GM23338 (cell line): ENCODE measurements around the gene TRIM37. TPM values are rescaled to one million over a fixed set of nuclear protein-coding genes. Genes with fewer than 3 reads are reported as not detected.

Experiments
- EZH2 ChIP-seq: fragments of 200-600 bp; sonication (generic); IDR thresholded peaks from one replicate; pipeline ENCODE4 v1.8.0; 2017; ENCODE audit warnings: antibody characterized with exemption, mild to moderate bottlenecking, low read depth; ENCODE audit not compliant: unreplicated experiment
- EZH2phosphoT487 ChIP-seq: fragments of 200-600 bp; sonication (generic); IDR thresholded peaks from one replicate; pipeline ENCODE4 v1.8.1; 2018; ENCODE audit warnings: antibody characterized with exemption; ENCODE audit not compliant: unreplicated experiment
- NANOG ChIP-seq: IDR thresholded peaks from 2 replicates; pipeline ENCODE4 v1.6.1; 2016; ENCODE audit warnings: antibody characterized with exemption, borderline replicate concordance
- ZNF114 ChIP-seq: fragments of 250-450 bp; sonication (Bioruptor Pico); IDR thresholded peaks from 2 replicates; pipeline ENCODE4 v1.5.0; 2020; ENCODE audit warnings: mild to moderate bottlenecking, moderate library complexity
- polyA plus RNA-seq: library from polyadenylated mRNA; unstranded; fragments of >200 nt; fragmentation: Nextera tagmentation; extraction: Ambion mirVana; gene quantifications from 2 replicates; pipeline ENCODE4 v1.2.1, GENCODE V29; 2016
- total RNA-seq: library from RNA; depleted of rRNA; stranded (reverse); fragments of >200 nt; shearing (Covaris generic); gene quantifications from 2 replicates; pipeline ENCODE4 v1.2.3, GENCODE V29; 2014
- TF ChIP-seq, protein P1 (sequence below): fragments of 250-450 bp; sonication (Bioruptor Pico); IDR thresholded peaks from 2 replicates; pipeline ENCODE4 v1.5.0; 2020; ENCODE audit warnings: mild to moderate bottlenecking, moderate library complexity
- TF ChIP-seq, protein P2 (sequence below), 2 experiments: fragments of 200-600 bp in 1 of 2; sonication (generic) in 1 of 2; conservative IDR thresholded peaks; 2 replicates each; pipeline versions ENCODE4 v1.5.1 to v1.6.1; 2016 to 2017; ENCODE audit warnings: antibody characterized with exemption in 2 of 2, low read depth in 2 of 2, mild to moderate bottlenecking in 2 of 2, moderate library complexity in 1 of 2
- TF ChIP-seq, protein P3 (sequence below): IDR thresholded peaks from one replicate; pipeline ENCODE4 v1.6.1; 2018; ENCODE audit warnings: antibody characterized with exemption; ENCODE audit not compliant: unreplicated experiment

The TRIM37 gene
- total and polyA plus RNA-seq, 2 experiments from 2014 or later, result 61.1 to 71.2 TPM

DNA sequence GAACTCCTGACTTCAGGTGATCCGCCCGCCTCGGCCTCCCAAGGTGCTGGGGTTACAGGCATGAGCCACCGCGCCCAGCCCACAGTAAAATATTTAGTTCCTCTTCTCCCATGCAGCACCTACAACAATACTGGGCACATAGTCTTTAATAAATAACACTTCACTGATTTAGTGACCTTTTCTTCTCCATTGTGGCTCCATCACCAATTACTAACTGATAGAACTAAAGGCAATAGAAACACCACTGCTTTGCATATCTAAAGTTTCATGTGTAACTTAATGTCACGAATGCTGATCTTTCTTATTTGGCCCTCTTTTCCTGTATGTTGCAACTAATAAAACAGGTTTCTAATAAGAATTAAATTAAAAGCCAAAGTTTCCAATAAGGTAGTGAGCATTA is 38.9 kb downstream of the TRIM37 start (continued):
- TF ChIP-seq, protein P1, sequence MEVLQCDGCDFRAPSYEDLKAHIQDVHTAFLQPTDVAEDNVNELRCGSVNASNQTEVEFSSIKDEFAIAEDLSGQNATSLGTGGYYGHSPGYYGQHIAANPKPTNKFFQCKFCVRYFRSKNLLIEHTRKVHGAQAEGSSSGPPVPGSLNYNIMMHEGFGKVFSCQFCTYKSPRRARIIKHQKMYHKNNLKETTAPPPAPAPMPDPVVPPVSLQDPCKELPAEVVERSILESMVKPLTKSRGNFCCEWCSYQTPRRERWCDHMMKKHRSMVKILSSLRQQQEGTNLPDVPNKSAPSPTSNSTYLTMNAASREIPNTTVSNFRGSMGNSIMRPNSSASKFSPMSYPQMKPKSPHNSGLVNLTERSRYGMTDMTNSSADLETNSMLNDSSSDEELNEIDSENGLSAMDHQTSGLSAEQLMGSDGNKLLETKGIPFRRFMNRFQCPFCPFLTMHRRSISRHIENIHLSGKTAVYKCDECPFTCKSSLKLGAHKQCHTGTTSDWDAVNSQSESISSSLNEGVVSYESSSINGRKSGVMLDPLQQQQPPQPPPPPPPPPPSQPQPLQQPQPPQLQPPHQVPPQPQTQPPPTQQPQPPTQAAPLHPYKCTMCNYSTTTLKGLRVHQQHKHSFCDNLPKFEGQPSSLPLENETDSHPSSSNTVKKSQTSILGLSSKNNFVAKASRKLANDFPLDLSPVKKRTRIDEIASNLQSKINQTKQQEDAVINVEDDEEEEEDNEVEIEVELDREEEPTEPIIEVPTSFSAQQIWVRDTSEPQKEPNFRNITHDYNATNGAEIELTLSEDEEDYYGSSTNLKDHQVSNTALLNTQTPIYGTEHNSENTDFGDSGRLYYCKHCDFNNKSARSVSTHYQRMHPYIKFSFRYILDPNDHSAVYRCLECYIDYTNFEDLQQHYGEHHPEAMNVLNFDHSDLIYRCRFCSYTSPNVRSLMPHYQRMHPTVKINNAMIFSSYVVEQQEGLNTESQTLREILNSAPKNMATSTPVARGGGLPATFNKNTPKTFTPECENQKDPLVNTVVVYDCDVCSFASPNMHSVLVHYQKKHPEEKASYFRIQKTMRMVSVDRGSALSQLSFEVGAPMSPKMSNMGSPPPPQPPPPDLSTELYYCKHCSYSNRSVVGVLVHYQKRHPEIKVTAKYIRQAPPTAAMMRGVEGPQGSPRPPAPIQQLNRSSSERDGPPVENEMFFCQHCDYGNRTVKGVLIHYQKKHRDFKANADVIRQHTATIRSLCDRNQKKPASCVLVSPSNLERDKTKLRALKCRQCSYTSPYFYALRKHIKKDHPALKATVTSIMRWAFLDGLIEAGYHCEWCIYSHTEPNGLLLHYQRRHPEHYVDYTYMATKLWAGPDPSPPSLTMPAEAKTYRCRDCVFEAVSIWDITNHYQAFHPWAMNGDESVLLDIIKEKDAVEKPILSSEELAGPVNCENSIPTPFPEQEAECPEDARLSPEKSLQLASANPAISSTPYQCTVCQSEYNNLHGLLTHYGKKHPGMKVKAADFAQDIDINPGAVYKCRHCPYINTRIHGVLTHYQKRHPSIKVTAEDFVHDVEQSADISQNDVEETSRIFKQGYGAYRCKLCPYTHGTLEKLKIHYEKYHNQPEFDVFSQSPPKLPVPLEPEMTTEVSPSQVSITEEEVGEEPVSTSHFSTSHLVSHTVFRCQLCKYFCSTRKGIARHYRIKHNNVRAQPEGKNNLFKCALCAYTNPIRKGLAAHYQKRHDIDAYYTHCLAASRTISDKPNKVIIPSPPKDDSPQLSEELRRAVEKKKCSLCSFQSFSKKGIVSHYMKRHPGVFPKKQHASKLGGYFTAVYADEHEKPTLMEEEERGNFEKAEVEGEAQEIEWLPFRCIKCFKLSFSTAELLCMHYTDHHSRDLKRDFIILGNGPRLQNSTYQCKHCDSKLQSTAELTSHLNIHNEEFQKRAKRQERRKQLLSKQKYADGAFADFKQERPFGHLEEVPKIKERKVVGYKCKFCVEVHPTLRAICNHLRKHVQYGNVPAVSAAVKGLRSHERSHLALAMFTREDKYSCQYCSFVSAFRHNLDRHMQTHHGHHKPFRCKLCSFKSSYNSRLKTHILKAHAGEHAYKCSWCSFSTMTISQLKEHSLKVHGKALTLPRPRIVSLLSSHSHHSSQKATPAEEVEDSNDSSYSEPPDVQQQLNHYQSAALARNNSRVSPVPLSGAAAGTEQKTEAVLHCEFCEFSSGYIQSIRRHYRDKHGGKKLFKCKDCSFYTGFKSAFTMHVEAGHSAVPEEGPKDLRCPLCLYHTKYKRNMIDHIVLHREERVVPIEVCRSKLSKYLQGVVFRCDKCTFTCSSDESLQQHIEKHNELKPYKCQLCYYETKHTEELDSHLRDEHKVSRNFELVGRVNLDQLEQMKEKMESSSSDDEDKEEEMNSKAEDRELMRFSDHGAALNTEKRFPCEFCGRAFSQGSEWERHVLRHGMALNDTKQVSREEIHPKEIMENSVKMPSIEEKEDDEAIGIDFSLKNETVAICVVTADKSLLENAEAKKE (CRISPR knock-in tag), result no peak
- TF ChIP-seq, protein P2, sequence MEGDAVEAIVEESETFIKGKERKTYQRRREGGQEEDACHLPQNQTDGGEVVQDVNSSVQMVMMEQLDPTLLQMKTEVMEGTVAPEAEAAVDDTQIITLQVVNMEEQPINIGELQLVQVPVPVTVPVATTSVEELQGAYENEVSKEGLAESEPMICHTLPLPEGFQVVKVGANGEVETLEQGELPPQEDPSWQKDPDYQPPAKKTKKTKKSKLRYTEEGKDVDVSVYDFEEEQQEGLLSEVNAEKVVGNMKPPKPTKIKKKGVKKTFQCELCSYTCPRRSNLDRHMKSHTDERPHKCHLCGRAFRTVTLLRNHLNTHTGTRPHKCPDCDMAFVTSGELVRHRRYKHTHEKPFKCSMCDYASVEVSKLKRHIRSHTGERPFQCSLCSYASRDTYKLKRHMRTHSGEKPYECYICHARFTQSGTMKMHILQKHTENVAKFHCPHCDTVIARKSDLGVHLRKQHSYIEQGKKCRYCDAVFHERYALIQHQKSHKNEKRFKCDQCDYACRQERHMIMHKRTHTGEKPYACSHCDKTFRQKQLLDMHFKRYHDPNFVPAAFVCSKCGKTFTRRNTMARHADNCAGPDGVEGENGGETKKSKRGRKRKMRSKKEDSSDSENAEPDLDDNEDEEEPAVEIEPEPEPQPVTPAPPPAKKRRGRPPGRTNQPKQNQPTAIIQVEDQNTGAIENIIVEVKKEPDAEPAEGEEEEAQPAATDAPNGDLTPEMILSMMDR (conservative IDR thresholded peaks at IDR 0.05; ENCODE audit: low read depth in 2 of 2), result no peak
- TF ChIP-seq EZH2phosphoT487, result no peak
- TF ChIP-seq ZNF114 (CRISPR knock-in tag), result no peak
- TF ChIP-seq NANOG, result no peak
- TF ChIP-seq, protein P3, sequence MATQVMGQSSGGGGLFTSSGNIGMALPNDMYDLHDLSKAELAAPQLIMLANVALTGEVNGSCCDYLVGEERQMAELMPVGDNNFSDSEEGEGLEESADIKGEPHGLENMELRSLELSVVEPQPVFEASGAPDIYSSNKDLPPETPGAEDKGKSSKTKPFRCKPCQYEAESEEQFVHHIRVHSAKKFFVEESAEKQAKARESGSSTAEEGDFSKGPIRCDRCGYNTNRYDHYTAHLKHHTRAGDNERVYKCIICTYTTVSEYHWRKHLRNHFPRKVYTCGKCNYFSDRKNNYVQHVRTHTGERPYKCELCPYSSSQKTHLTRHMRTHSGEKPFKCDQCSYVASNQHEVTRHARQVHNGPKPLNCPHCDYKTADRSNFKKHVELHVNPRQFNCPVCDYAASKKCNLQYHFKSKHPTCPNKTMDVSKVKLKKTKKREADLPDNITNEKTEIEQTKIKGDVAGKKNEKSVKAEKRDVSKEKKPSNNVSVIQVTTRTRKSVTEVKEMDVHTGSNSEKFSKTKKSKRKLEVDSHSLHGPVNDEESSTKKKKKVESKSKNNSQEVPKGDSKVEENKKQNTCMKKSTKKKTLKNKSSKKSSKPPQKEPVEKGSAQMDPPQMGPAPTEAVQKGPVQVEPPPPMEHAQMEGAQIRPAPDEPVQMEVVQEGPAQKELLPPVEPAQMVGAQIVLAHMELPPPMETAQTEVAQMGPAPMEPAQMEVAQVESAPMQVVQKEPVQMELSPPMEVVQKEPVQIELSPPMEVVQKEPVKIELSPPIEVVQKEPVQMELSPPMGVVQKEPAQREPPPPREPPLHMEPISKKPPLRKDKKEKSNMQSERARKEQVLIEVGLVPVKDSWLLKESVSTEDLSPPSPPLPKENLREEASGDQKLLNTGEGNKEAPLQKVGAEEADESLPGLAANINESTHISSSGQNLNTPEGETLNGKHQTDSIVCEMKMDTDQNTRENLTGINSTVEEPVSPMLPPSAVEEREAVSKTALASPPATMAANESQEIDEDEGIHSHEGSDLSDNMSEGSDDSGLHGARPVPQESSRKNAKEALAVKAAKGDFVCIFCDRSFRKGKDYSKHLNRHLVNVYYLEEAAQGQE, result no peak
- no peak for TF ChIP-seq EZH2
